ENCODE data around the gene CDK14.

The CDK14 gene

DNA sequence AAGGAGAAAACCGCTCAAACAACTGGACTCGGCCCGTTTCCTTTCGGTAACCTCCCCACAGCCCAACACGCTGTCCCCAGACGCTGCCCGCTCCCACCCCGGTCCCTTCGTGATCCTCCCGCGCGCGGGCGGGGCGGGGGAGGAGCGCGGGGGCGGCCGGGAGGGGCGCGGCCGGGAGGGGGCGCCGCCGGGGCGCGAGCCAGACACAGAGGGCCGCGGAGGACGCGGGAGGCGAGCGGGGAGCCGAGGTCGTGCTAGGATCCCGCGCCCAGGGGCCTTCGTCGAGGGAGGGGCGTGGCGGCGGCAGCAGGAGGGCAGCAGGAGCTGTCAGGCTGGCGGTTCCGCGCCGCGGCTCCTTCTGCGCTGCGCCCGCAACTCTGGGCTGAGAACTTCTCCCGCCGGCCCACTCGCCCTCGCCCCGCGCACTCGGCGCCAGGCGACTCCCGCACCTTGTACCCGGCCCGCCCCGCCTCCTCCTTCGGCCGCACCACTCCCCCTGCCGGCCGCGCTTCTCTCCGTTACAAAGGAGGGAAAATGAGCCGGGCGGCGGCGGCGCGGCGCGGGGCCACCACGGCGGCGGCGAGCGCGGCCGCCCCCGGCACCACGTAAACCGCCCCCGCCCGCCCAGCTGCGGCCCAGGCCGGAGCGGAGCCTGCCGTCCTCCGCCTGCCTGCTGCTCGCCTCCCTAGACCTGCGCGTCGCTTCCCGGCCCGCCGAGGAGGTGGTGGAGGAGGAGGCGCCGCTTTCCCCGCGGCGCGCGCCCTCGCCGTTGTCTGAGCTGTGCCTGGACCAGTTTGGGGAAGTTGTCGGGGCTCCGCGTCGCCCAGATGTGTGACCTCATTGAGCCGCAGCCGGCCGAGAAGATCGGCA lies at the start of gene CDK14:
Gene CDK14 (plus strand): TSS at position 521 of the 870 bp plus-strand sequence. CDS start 307 bp downstream, at position 828.
- no peak for TF ChIP-seq ZBTB7A (IDR thresholded peaks at IDR 0.05; ENCODE audit: low read depth)
- no peak for TF ChIP-seq TEAD4 (IDR thresholded peaks at IDR 0.05)
- TF ChIP-seq EP300 (IDR thresholded peaks at IDR 0.05; ENCODE audit: borderline replicate concordance) = no peak; the same call in 1 of the 2 replicates
- TF ChIP-seq, protein P1, sequence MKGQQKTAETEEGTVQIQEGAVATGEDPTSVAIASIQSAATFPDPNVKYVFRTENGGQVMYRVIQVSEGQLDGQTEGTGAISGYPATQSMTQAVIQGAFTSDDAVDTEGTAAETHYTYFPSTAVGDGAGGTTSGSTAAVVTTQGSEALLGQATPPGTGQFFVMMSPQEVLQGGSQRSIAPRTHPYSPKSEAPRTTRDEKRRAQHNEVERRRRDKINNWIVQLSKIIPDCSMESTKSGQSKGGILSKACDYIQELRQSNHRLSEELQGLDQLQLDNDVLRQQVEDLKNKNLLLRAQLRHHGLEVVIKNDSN (IDR thresholded peaks at IDR 0.05) = no peak
- TF ChIP-seq CREB1 (IDR thresholded peaks at IDR 0.05; ENCODE audit: low read depth) = no peak
- 0 out of 2 replicates have a peak, but pooled peaks have one; percentile 6 for TF ChIP-seq TAF1 (IDR thresholded peaks at IDR 0.05; ENCODE audit: low read depth)
- TF ChIP-seq TCF12 (IDR thresholded peaks at IDR 0.05; ENCODE audit: low read depth) = no peak
- TF ChIP-seq FOXM1 (IDR thresholded peaks at IDR 0.05; ENCODE audit: borderline replicate concordance, low read depth) = no peak
- no peak for TF ChIP-seq NFIC (IDR thresholded peaks at IDR 0.05)
- no peak for TF ChIP-seq YY1 (IDR thresholded peaks at IDR 0.05; ENCODE audit: low read depth)
- TF ChIP-seq EGR1 (IDR thresholded peaks at IDR 0.05) = peak; percentile 25; the same call in 1 of the 2 replicates
- TF ChIP-seq RAD21 (IDR thresholded peaks at IDR 0.05; ENCODE audit: low read depth) = peak; percentile 12; the same call in 1 of the 2 replicates
- TF ChIP-seq, protein P2, sequence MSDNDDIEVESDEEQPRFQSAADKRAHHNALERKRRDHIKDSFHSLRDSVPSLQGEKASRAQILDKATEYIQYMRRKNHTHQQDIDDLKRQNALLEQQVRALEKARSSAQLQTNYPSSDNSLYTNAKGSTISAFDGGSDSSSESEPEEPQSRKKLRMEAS (IDR thresholded peaks at IDR 0.05) = no peak; the same call in 1 of the 2 replicates
- no peak for TF ChIP-seq CEBPB (IDR thresholded peaks at IDR 0.05)
- TF ChIP-seq, protein P3, sequence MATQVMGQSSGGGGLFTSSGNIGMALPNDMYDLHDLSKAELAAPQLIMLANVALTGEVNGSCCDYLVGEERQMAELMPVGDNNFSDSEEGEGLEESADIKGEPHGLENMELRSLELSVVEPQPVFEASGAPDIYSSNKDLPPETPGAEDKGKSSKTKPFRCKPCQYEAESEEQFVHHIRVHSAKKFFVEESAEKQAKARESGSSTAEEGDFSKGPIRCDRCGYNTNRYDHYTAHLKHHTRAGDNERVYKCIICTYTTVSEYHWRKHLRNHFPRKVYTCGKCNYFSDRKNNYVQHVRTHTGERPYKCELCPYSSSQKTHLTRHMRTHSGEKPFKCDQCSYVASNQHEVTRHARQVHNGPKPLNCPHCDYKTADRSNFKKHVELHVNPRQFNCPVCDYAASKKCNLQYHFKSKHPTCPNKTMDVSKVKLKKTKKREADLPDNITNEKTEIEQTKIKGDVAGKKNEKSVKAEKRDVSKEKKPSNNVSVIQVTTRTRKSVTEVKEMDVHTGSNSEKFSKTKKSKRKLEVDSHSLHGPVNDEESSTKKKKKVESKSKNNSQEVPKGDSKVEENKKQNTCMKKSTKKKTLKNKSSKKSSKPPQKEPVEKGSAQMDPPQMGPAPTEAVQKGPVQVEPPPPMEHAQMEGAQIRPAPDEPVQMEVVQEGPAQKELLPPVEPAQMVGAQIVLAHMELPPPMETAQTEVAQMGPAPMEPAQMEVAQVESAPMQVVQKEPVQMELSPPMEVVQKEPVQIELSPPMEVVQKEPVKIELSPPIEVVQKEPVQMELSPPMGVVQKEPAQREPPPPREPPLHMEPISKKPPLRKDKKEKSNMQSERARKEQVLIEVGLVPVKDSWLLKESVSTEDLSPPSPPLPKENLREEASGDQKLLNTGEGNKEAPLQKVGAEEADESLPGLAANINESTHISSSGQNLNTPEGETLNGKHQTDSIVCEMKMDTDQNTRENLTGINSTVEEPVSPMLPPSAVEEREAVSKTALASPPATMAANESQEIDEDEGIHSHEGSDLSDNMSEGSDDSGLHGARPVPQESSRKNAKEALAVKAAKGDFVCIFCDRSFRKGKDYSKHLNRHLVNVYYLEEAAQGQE (IDR thresholded peaks at IDR 0.05; ENCODE audit: low read depth) = no peak

DNA sequence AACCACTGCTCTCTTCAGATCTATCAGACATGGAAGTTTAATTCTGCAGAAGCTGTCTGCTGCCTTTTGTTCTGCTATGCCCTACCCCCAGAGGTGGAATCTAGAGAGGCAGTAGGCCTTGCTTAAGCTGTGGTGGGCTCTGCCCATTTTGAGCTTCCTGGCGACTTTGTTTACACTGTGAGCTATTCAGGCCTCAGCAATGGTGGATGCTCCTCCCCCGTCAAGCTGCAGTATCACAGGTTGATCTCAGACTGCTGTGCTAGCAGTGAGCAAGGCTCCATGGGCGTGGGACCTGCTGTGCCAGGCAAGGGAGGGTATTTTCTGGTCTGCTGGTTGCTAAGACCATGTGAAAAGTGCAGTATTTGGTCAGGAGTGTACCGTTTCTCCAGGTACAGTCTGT lies 45.1 kb upstream of the CDK14 start:
- TF ChIP-seq TEAD4 (IDR thresholded peaks at IDR 0.05) (no peak), RAD21 (IDR thresholded peaks at IDR 0.05; ENCODE audit: low read depth) (no peak), TAF1 (IDR thresholded peaks at IDR 0.05; ENCODE audit: low read depth) (no peak), FOXM1 (IDR thresholded peaks at IDR 0.05; ENCODE audit: borderline replicate concordance, low read depth) (no peak), TCF12 (IDR thresholded peaks at IDR 0.05; ENCODE audit: low read depth) (no peak), NFIC (IDR thresholded peaks at IDR 0.05) (no peak), CREB1 (IDR thresholded peaks at IDR 0.05; ENCODE audit: low read depth) (no peak), ZBTB7A (IDR thresholded peaks at IDR 0.05; ENCODE audit: low read depth) (no peak), EGR1 (IDR thresholded peaks at IDR 0.05) (no peak), CEBPB (IDR thresholded peaks at IDR 0.05) (no peak), YY1 (IDR thresholded peaks at IDR 0.05; ENCODE audit: low read depth) (no peak), EP300 (IDR thresholded peaks at IDR 0.05; ENCODE audit: borderline replicate concordance) (no peak)
- TF ChIP-seq, protein P2 (IDR thresholded peaks at IDR 0.05) = no peak
- TF ChIP-seq, protein P3 (IDR thresholded peaks at IDR 0.05; ENCODE audit: low read depth) = no peak
- TF ChIP-seq, protein P1 (IDR thresholded peaks at IDR 0.05) = no peak

DNA sequence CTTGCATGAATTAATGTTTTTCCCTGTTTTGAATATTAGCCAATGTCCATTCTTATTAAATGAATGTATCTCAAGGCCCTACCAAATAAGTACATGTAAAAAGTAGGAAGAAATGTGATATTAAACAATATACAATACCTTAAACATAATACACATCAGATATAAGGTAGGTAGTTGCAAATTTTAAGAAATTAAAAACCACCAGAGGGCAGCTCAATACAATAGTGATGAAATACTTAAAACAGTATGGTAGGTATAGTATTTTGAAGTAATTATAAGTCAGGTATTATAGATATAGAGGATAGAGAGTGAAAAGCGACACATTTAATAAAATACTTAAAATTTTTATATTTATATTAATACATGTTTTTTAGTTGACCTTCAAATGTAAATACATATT lies 43.6 kb upstream of the CDK14 start:
- TF ChIP-seq RAD21 (IDR thresholded peaks at IDR 0.05; ENCODE audit: low read depth) (peak; percentile 34; the same call in 1 of the 2 replicates), YY1 (IDR thresholded peaks at IDR 0.05; ENCODE audit: low read depth) (no peak)

DNA sequence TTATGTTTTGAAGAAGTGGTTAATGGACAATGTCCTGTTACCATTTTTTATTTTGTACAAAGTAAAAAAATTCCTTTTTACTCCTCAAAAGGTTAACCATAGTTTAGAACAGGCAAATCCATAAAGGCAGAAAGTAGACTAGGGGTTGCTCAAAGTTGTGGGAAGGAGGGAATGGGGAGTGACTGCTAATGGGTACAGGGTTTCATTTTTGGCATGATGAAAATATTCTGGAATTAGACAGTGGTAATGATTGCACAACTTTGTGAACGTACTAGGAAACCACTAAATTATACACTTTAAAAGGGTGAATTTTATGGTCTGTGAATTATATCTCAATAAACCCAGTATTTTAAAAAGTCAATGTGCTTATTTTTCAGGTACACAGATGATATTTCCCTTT lies 35.4 kb upstream of the CDK14 start:
- TF ChIP-seq, protein P1 (IDR thresholded peaks at IDR 0.05) = no peak
- TF ChIP-seq EP300 (IDR thresholded peaks at IDR 0.05; ENCODE audit: borderline replicate concordance) (no peak), ZBTB7A (IDR thresholded peaks at IDR 0.05; ENCODE audit: low read depth) (no peak), TEAD4 (IDR thresholded peaks at IDR 0.05) (no peak), TCF12 (IDR thresholded peaks at IDR 0.05; ENCODE audit: low read depth) (no peak), RAD21 (IDR thresholded peaks at IDR 0.05; ENCODE audit: low read depth) (no peak), CEBPB (IDR thresholded peaks at IDR 0.05) (no peak), YY1 (IDR thresholded peaks at IDR 0.05; ENCODE audit: low read depth) (no peak), FOXM1 (IDR thresholded peaks at IDR 0.05; ENCODE audit: borderline replicate concordance, low read depth) (no peak), CREB1 (IDR thresholded peaks at IDR 0.05; ENCODE audit: low read depth) (no peak), EGR1 (IDR thresholded peaks at IDR 0.05) (no peak), NFIC (IDR thresholded peaks at IDR 0.05) (no peak), TAF1 (IDR thresholded peaks at IDR 0.05; ENCODE audit: low read depth) (no peak)
- TF ChIP-seq, protein P2 (IDR thresholded peaks at IDR 0.05) = no peak
- TF ChIP-seq, protein P3 (IDR thresholded peaks at IDR 0.05; ENCODE audit: low read depth) = no peak
